ENCODE results near the gene BCAS1.

Gene BCAS1

DNA sequence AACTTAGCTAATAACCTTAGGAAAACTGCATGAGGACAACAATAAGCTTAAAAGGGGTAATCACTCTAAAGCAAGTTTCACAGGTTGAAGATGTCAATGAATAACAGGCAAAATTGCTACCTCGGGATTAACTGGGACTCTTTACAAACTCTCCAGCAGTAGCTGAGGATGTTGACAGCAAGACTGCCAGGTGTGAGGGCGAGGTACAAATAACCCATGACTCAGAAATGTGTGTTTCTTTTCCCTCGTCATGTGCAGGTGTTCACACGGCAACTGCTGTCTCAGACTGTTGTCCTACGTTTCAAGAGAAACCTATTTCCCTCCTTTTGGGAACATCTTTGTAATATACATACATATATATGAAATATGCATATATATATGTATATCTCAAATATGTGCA lies 15.9 kb downstream of the BCAS1 start:
- FAIRE-seq (no peak), DNase-seq (ENCODE audit: low spot score) (no peak)

DNA sequence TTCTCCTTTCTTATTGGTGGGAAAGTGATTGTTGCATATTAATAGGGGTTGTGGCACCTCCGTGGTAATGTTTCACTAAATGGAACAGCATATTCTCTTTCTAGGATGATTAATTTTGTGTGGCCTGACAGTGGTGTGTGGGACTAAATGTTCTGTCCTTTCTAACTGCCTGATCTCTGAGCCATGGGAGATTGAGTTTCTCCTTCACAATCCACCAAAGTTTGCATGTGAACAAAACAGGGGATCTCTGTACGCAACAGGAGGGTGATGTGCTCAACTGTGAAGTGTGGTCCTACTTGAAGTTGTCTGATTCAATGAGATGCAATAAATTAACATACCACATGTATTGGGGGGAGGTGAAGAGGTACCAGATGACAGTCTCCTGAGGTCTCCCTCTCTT lies 19.3 kb downstream of the BCAS1 start:
- DNase-seq (ENCODE audit: low spot score): no peak
- FAIRE-seq: no peak

- DNase-seq (ENCODE audit: low spot score) (no peak), FAIRE-seq (no peak)
Observed at GRCh38 chr20:54048891-54049545, 21.4 kb downstream of the BCAS1 start.

- no peak for FAIRE-seq
- DNase-seq (ENCODE audit: low spot score): no peak
Observed at GRCh38 chr20:54048481-54048880, 21.9 kb downstream of the BCAS1 start.

- FAIRE-seq: no peak
Observed at GRCh38 chr20:54047720-54048119, 22.7 kb downstream of the BCAS1 start.

GRCh38 chr20:54047048-54047447 lies 23.3 kb downstream of the BCAS1 start:
- DNase-seq (ENCODE audit: low spot score) (no peak), FAIRE-seq (no peak)

More at GRCh38 chr20:54047720-54048119, 22.7 kb downstream of the BCAS1 start:
- DNase-seq (ENCODE audit: low spot score): no peak

GRCh38 chr20:54044156-54044555 lies 26.2 kb downstream of the BCAS1 start:
- DNase-seq (ENCODE audit: low spot score) (peak; percentile 38), FAIRE-seq (peak; percentile 79)

DNA sequence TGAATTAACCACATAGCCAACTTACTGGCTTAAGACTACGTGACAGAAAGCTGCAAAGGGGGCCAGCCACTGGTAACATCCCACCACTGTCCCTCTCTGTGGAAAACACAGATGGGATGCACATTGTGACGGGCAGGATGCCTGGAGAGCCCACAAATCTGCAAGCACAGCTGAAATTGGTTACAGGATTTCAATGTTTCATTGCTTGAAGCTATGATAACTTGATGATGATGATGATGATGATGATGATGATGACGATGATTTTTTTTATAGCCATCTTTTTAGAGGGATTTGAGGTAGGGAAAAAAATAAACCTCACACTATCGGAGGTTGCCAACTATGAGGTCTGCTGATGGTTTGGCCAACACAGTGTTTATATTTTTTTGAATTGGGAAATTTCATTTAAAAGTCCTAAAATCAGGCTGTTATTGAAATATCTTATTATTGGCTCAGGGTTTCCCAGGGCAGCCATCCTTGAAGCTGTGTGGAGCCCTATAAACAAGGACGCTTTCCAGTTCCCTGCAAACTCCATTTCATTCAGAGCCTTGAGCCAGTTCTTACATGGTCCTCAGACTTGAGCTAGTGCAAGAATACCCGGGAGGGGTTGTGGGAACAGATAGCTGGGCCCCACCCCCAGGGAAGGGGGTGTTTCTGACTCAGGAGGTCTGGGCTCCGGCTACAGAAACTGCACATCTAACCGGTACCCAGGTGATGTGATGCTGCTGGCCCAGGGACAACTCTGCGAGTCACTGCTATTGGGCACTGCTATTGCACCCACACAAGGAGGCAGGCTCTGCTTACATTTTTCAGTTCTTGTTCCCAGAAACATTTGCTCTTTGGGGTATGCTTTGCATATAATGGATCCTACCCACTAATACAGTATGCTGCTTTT lies 27.1 kb downstream of the BCAS1 start:
- DNase-seq (ENCODE audit: low spot score) (no peak), FAIRE-seq (no peak)

- no peak for FAIRE-seq
- no peak for DNase-seq (ENCODE audit: low spot score)
Observed at GRCh38 chr20:54042021-54042420, 28.4 kb downstream of the BCAS1 start.

- FAIRE-seq: no peak
- no peak for DNase-seq (ENCODE audit: low spot score)
Observed at GRCh38 chr20:54041336-54041735, 29.1 kb downstream of the BCAS1 start.

DNA sequence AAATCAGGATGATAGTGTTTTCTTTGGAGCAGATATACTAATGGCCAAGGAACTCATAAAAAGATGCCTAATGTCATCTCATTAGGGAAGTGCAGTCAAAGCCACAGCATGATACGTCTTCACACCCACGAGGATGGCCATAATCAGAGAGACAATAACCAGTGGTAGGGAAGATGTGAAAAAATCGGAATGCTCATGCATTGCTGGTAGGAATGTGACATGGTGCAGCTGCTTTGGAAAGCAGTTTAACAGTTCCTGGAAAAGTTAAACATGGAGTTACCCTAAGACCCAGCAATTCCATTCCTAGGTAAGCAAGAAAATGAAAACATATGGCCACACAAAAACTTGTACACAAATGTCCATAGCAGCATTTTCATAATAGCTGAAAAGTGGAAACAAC lies 29.9 kb downstream of the BCAS1 start:
- FAIRE-seq (no peak), DNase-seq (ENCODE audit: low spot score) (no peak)

- no peak for DNase-seq (ENCODE audit: low spot score)
- no peak for FAIRE-seq
Observed at GRCh38 chr20:54038961-54039360, 31.4 kb downstream of the BCAS1 start.

- DNase-seq (ENCODE audit: low spot score) (no peak), FAIRE-seq (no peak)
Observed at GRCh38 chr20:54037525-54037924, 32.9 kb downstream of the BCAS1 start.

GRCh38 chr20:54029643-54030042 lies 40.8 kb downstream of the BCAS1 start:
- FAIRE-seq (no peak), DNase-seq (ENCODE audit: low spot score) (no peak)

DNA sequence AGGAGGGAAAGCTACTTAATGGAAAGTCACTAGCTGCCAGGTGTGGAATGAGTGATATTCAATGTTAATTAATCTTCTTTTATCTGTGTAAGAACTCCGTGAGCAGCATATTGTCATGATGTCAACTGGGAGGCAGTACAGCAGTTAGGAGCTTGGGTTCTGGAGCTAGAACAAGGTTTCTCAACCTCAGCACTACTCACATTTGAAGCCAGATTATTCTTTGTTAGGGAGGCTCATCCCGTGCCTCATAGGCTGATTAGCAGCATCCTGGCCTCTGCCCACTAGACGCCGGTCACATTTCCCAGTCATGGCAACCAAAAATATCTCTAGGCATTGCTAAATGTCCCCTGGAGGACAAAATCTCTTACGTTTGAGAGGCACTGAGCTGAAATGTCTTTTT lies 41.2 kb downstream of the BCAS1 start:
- DNase-seq (ENCODE audit: low spot score) (no peak), FAIRE-seq (no peak)

DNA sequence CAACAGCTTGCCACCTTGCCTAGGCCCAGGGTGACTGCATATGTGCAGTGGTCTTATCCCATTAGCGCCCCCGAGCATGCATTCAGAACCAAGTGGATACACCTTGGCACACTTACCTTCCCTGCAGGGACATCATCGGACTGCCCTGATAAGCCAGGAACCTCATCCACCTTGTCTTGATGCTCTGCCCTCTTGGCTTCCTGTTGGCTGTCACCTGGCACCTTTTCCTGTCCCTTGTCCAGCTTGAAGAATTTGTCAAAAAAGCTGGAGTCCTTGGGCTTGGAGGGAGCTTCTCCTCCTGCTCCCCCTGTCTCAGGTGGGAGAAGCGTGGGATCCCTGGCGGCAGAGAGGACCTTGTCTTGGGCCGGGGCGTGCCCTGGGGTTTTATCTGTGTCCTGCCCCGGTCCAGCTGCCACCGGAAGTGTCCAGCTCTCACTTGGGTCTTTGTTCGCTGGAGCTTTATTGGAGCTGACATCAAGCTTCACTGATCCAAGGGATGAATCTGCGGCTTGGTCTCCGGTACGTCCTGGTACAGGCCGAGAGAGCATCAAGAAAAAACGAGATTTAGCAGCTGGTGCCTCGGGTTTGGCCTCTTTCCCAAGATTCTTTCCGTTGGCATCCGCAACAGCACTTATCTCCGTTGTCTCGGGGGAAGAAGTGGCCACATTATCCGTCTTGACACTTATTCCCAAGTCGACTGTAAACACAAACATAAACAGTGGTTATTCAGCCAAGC lies 42.0 kb downstream of the BCAS1 start:
- FAIRE-seq: no peak
- DNase-seq (ENCODE audit: low spot score): no peak

DNA sequence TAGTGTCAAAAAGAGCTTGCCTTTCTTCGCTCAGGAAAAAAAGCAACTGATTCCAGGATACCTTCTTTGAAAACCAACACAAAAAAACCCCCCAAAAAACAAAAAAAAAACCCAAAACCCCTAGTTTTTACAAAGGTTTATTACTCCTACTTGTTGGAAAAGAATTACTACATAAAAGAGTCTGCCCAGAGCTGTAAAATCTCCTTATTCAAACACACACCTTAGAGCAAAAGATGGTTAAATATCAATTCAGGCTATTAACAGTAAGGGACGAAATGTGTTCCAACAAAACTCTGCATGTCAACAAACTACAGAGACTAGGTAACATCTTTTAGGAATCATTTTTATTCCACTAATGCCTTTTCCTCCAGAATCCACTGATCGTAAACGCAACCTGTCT lies 42.7 kb downstream of the BCAS1 start:
- FAIRE-seq: no peak

DNA sequence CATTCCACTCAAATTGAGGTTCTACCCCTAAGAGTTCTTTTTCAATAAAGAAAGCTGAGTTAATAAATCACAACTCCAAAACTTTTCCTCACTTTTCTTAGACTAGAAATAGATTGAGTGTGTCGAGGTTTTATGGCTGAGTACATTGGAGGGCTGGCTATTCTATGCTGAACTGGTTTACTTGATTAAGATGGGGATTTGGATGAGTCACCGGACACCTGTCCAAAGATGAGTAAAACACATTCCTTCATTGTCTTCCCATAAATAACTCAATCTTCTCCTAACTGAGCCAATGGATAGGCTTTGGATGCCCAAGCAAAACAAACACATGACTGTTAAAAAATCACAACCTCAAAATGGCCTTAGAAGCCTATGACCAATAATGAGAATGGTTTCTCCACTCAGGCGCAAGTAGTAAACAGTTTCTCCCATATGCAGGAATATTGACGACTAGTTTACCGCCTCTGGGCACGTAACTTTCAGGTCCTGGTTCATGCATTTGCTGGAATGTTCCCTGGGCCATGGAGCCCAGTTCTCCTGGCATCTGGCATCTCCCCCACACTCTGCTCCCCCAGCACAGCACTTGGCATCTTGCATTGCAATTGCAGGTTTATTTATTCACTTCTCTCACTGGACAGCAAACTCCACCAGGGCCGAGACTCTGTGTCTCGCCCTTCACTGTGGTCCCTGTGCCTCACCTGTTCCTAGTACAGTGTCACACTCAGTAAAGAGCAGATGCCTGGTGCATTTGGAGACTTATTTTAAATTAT lies 43.9 kb downstream of the BCAS1 start:
- DNase-seq (ENCODE audit: low spot score) (peak; percentile 50), FAIRE-seq (peak; percentile 95)

More for the DNA sequence above, 42.7 kb downstream of the BCAS1 start:
- no peak for DNase-seq (ENCODE audit: low spot score)

DNA sequence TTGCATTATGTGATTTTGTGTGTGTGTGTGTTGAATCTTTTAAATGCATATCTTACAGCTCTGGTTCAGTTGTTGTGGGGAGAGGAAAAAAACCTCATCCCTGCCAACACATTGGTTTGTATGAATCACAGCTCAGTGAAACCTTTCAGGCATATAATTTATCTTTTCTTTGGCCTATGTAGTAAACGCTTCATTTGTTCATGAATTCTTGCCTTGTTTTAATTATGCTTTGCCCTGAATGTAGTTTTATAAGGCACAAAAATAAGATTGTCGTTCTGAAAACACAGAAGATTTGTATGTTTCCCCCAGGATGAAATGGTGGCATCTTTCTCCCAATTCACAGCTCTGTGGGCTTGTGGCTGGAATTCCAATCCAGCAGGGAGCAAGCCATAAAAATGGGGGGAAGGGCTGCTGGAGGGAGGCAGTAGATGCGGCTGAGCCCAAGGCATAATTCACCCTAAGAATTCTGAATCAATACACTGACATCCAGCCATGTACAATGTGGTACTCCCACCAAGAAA lies 45.1 kb downstream of the BCAS1 start:
- FAIRE-seq (peak; percentile 99), DNase-seq (ENCODE audit: low spot score) (peak; percentile 73)

DNA sequence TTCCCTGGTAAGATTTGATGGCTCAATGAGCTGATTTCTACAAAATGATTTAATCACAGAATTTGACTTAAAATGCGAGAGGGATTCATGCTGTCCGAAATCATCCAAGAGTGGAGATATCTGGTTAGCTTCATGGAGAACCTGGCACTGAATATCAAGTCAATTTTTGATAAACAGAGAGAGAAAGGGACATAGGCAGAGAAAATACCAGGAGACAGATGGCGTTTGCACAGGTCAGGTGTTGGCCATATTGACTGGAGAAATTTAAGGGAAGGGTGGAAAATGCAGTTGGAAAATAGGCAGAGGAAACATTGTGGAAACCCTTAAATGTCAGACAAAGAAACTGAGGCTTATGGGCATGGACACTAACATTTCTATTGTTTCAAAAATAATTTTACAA lies 47.0 kb downstream of the BCAS1 start:
- FAIRE-seq (no peak), DNase-seq (ENCODE audit: low spot score) (no peak)

Measured in RCC 7860 (cell line).